ENCODE measurements around the gene ALDH1L1.

Gene ALDH1L1

GRCh38 chr3:126056088-126056487 is 124.3 kb downstream of the ALDH1L1 start:
- no peak for TF ChIP-seq EZH2phosphoT487 (conservative IDR thresholded peaks at IDR 0.05; ENCODE audit: low read length)
- Histone ChIP-seq H3K9me3 (ENCODE audit: insufficient read depth, low read length) (no peaks in the 10 kb centered on the region), H3K36me3 (ENCODE audit: low read length) (no peaks in the 10 kb centered on the region), H3K79me2 (ENCODE audit: insufficient read depth, low read length) (no peaks in the 10 kb centered on the region), H3K27me3 (ENCODE audit: low read length) (no peaks in the 10 kb centered on the region), H4K20me1 (ENCODE audit: low read depth, low read length) (no peaks in the 10 kb centered on the region), H3F3A (ENCODE audit: insufficient read depth) (no peaks in the 10 kb centered on the region), H3K9me2 (replicated peaks; ENCODE audit: insufficient read depth, low read length) (no peaks in the 10 kb centered on the region), H3K4me2 (ENCODE audit: low read depth, low read length, poor library complexity, severe bottlenecking) (no peak overlapping the region), H3K4me3 (ENCODE audit: insufficient read depth, low read length, poor library complexity, severe bottlenecking) (no peak overlapping the region), H3K9ac (ENCODE audit: low read length) (no peak overlapping the region), H3K27ac (ENCODE audit: low read depth, low read length) (no peak overlapping the region), H2AFZ (ENCODE audit: low read depth, low read length, severe bottlenecking) (no peak overlapping the region)

- no peak overlapping the region for H2AFZ ChIP-seq (ENCODE audit: low read depth, low read length, severe bottlenecking)
- no peak overlapping the region for H3K4me2 ChIP-seq (ENCODE audit: low read depth, low read length, poor library complexity, severe bottlenecking)
- H3F3A ChIP-seq (ENCODE audit: insufficient read depth): no peaks in the 10 kb centered on the region
- H3K9me2 ChIP-seq (replicated peaks; ENCODE audit: insufficient read depth, low read length): no peaks in the 10 kb centered on the region
- TF ChIP-seq CTCF (IDR thresholded peaks at IDR 0.05; ENCODE audit: insufficient read depth, low read length, poor library complexity, severe bottlenecking) (no peak), EZH2phosphoT487 (conservative IDR thresholded peaks at IDR 0.05; ENCODE audit: low read length) (no peak)
- H3K9me3 ChIP-seq (ENCODE audit: insufficient read depth, low read length): no peaks in the 10 kb centered on the region
- H3K79me2 ChIP-seq (ENCODE audit: insufficient read depth, low read length): no peaks in the 10 kb centered on the region
- H3K9ac ChIP-seq (ENCODE audit: low read length): no peak overlapping the region
- no peak overlapping the region for H3K4me3 ChIP-seq (ENCODE audit: insufficient read depth, low read length, poor library complexity, severe bottlenecking)
- H3K27me3 ChIP-seq (ENCODE audit: low read length): no peaks in the 10 kb centered on the region
- H4K20me1 ChIP-seq (ENCODE audit: low read depth, low read length): no peaks in the 10 kb centered on the region
- H3K36me3 ChIP-seq (ENCODE audit: low read length): no peaks in the 10 kb centered on the region
- no peak overlapping the region for H3K27ac ChIP-seq (ENCODE audit: low read depth, low read length)
Measured at GRCh38 chr3:126054870-126055269, 125.5 kb downstream of the ALDH1L1 start.

GRCh38 chr3:126053949-126054569 is 126.3 kb downstream of the ALDH1L1 start:
- H4K20me1 ChIP-seq (ENCODE audit: low read depth, low read length): no peaks in the 10 kb centered on the region
- no peak overlapping the region for H3K4me3 ChIP-seq (ENCODE audit: insufficient read depth, low read length, poor library complexity, severe bottlenecking)
- H3K9me2 ChIP-seq (replicated peaks; ENCODE audit: insufficient read depth, low read length): no peaks in the 10 kb centered on the region
- H3K79me2 ChIP-seq (ENCODE audit: insufficient read depth, low read length): no peaks in the 10 kb centered on the region
- no peaks in the 10 kb centered on the region for H3K27me3 ChIP-seq (ENCODE audit: low read length)
- H3K27ac ChIP-seq (ENCODE audit: low read depth, low read length): no peak overlapping the region
- no peak for TF ChIP-seq CTCF (IDR thresholded peaks at IDR 0.05; ENCODE audit: insufficient read depth, low read length, poor library complexity, severe bottlenecking)
- no peak for TF ChIP-seq EZH2phosphoT487 (conservative IDR thresholded peaks at IDR 0.05; ENCODE audit: low read length)
- no peaks in the 10 kb centered on the region for H3K9me3 ChIP-seq (ENCODE audit: insufficient read depth, low read length)
- no peak overlapping the region for H3K4me2 ChIP-seq (ENCODE audit: low read depth, low read length, poor library complexity, severe bottlenecking)
- H3F3A ChIP-seq (ENCODE audit: insufficient read depth): no peaks in the 10 kb centered on the region
- H2AFZ ChIP-seq (ENCODE audit: low read depth, low read length, severe bottlenecking): no peak overlapping the region
- no peak overlapping the region for H3K9ac ChIP-seq (ENCODE audit: low read length)
- H3K36me3 ChIP-seq (ENCODE audit: low read length): no peaks in the 10 kb centered on the region

Measured in SU-DHL-6 (cell line).